ENCODE measurements around the gene LTF.
"Not testable (repeated sequence)": the region's sequence is repeated elsewhere in the genome, so short reads cannot be mapped to it uniquely, and the experiment has no call there.

The LTF gene

DNA sequence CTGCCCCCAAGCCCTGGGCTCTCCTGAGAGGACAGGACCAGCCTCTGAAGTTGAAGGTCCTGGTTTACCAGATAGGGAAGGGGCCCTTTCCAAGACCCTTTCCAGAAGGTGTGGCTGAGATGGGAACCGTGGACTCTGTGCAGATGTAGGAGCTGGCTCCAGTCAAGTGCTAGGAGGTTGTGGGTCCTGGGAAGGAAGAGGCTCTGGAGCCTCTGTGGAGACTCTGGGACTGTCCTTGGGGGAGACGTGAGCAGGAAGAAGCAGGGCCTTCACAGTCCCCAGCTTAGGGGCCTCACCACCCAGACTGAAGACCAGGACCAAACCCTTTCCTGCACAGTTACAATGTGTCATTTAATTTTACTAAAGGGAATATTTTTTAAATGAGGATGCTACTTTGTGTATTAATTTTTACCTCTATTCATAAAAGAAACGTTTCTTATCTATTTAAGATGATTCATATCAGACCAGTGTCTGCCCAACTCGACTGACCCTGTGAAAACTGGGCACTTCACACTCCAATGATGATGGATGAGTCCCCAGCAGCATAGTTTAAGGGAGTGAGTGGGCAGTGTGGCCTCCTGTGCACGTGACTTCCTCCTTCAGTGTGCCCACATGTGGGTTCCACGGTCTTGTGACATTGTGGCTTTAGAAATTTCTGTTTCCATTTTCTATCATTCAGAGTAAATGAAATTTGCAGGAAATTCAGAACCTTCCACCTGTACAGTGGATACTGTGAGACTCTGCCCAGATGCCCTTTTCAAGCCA, 68.8 kb downstream of the LTF start:
- no peak for DNase-seq (ENCODE audit: low read depth, low spot score)

DNA sequence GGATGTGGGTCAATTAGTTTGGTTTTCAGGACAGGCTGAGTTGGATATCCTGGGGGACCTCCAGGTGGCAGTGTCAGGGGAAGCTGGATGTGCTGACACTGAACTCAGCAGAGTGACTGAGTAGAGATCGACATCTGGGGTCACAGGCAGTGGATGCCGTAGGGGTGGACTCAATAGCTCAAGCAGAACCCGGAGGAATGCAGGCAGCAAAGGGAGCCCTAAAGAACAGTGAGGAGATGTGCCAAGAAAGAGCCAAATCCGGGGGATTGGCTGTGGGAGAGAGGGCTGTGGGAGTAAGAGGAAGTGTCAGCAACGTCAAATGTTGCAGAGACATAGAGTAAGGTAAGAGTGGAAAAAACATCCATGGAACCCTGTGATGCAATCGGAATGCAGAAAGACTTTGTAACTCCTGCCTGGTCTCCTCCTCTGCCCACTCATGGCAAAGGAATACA, 69.5 kb downstream of the LTF start:
- no peak for DNase-seq (ENCODE audit: low read depth, low spot score)

DNA sequence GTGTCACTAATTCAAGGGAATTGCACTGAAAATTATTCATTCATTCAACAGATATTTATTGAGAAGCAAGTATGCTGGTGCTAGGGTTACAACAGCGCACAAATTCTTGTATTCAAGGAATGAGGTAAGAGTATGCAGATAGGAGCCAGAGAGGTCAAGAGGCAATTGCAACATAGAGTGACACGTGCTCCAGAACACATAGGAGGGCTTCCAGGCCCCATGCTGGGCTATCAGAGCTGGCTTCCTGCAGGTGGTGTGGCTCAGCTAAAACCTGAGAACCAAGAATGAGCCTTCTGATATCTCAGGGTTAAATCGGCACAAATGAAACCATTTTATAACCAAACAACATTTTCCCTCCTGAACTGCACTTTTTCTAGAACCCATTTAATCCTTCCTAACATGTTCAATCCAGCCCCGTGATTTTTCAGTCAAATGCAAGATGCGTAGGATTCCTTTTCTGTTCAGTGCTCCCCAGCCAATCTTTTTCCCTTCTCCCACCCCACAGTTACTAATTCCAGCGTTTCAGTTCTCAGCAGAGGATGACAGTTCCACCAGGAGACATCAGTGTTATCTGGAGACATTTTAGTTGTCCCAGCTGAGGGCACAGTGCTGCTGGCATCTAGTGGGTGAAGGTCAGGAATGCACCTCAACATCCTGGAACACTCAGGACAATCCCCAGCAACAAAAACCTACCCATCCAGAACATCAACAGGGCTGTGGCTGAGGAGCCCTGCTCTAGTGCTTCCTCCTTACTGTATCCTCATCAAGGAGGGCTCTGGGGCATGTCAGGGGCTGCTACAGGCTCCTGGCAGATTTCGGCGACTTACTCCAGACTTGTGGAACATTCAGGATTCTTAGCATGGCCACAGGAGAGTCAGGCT, 70.9 kb downstream of the LTF start:
- peak; percentile 20 for DNase-seq (ENCODE audit: low read depth, low spot score)

DNA sequence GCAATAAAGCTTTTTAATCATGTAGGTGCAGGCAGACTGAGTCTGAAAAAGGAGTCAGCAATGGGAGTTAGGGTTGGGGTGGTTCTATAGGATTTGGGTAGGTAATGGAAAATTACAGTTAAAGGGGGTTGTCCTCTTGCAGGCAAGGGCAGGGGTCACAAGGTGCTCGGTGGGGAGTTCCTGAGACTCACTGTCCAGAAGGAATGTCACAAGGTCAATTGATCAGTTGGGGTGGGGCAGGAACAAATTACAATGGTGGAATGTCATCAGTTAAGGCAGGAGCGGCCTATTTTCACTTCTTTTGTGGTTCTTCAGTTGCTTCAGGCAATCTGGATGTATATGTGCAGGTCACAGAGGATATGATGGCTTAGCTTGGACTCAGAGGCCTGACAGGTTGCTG, 71.7 kb downstream of the LTF start:
- no peak for DNase-seq (ENCODE audit: low read depth, low spot score)

DNA sequence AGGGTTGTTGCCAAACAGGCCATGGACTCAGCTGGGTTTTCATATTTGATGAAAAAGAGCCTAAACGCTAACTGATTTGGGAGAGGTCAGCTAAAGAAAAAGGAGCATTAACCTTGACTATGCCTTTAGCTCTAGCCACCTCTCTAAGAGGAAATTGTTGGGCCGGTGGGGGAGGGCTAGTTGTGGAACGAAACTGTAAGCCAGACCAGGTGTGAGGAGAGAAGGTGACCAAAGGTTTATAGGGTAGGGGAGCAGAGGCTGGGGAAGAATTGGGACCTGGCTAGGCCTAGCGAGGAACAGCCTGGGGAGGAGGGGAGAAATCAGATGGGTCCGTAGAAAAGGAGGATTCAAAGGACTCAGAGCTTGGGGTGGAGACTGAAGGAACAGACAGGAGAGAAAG, 73.2 kb downstream of the LTF start:
- not testable (repeated sequence) for DNase-seq (ENCODE audit: low read depth, low spot score)

DNA sequence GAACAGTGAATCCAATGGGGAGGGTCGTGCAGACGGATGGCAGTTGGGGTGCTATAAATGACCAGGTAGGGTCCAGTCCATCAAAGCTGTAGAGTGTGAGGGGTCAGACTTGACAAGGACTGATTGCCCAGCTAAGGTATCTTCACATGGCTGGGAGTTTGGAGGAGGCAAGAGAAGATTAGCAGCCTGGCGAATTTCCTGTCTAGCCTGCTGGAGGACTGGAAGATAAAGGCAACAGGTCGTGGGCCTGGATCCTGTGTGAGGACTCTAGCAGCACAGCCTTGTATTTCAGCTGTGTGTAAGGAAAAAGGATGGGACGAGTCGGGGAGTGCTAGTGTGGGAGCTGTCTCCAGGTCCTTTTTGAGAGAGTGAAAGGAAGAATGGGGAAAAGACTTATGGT, 75.4 kb downstream of the LTF start:
- DNase-seq (ENCODE audit: low read depth, low spot score), result no peak

DNA sequence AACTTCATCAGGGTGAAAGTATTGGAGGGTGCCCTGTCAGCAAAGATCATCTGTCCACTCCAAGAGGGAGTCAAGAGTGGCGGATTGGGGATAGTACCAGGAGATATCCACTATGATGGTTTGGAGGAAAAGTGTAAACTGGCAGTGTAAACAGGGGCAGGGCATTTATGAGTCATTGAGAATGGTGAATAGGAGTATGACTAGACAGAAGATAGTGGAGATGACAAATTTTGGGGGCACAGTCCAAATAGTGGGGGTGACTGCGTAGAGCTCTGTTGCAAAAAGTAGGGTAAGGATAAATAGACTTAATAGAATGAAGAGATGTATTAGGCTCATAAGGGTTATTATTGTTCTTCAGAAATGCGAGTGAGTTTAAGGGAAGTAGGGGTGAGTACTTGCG, 75.9 kb downstream of the LTF start:
- DNase-seq (ENCODE audit: low read depth, low spot score), result not testable (repeated sequence)

DNA sequence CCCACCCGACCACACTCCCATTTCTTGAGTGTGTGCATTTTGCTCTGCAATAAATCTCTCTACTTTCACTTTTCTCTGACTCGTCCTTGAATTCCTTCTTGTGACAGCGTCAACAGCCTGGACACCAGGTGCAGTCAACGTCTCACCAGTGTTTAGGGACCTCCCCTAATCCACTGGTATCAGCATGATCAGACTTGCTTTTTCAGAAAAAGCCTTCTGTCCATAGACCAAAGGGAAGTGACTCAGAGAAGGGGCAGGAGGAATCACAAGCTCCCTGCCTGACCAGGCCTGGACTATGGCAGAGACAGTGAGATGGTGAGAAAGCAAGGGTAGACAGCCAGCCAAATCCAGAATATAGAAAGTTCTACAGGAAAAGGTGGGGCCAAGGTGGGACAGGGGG, 78.5 kb downstream of the LTF start:
- no peak for DNase-seq (ENCODE audit: low read depth, low spot score)
